Fibroblast of lung (primary cell): ENCODE measurements around the gene COL11A2. TPM values are rescaled to one million over a fixed set of nuclear protein-coding genes. Genes with fewer than 3 reads are reported as not detected.

ENCODE experiments used
- DNase-seq, 2 donors: peaks; one replicate each; pipeline versions ENCODE4 v3.0.0 to v3.0.0-alpha.2; 2010; ENCODE audit warnings: low read depth in 2 of 2
- H2AFZ ChIP-seq: 2 replicates; pipeline ENCODE4 v1.5.1; 2012; ENCODE audit warnings: low read length, control low read depth, inconsistent platforms
- H3K27ac ChIP-seq: 2 replicates; pipeline ENCODE4 v1.5.1; 2011; ENCODE audit warnings: low read length, control low read depth; ENCODE audit not compliant: insufficient read depth
- H3K27me3 ChIP-seq: 2 replicates; pipeline ENCODE4 v1.5.1; 2011; ENCODE audit warnings: mild to moderate bottlenecking, low read length; ENCODE audit not compliant: control insufficient read depth, insufficient read depth
- H3K36me3 ChIP-seq: 2 replicates; pipeline ENCODE4 v1.5.1; 2011; ENCODE audit warnings: low read length; ENCODE audit not compliant: control insufficient read depth, insufficient read depth
- H3K4me1 ChIP-seq: 2 replicates; pipeline ENCODE4 v1.5.1; 2011; ENCODE audit warnings: low read length; ENCODE audit not compliant: control insufficient read depth, insufficient read depth; ENCODE audit errors: extremely low read depth
- H3K4me2 ChIP-seq: 2 replicates; pipeline ENCODE4 v1.5.1; 2011; ENCODE audit warnings: low read length, control low read depth; ENCODE audit not compliant: insufficient read depth; ENCODE audit errors: extremely low read depth
- H3K4me3 ChIP-seq, 4 experiments: fragments of 200-600 bp in 1 of 4; sonication (generic) in 1 of 4; replicated peaks in 1 of 4; 2 replicates each; pipeline ENCODE4 v1.5.1; 2011 to 2016; ENCODE audit warnings: low read length in 4 of 4, low read depth in 3 of 4, mild to moderate bottlenecking in 3 of 4, control low read depth in 2 of 4, inconsistent platforms in 1 of 4, mixed read lengths in 1 of 4; ENCODE audit not compliant: insufficient read depth in 1 of 4; ENCODE audit errors: control extremely low read depth in 1 of 4
- H3K79me2 ChIP-seq: 2 replicates; pipeline ENCODE4 v1.5.1; 2012; ENCODE audit warnings: mild to moderate bottlenecking, low read length, inconsistent platforms; ENCODE audit not compliant: control insufficient read depth, insufficient read depth
- H3K9ac ChIP-seq: 2 replicates; pipeline ENCODE4 v1.5.1; 2011; ENCODE audit warnings: mild to moderate bottlenecking, low read length, control low read depth; ENCODE audit not compliant: insufficient read depth
- H3K9me3 ChIP-seq: 2 replicates; pipeline ENCODE4 v1.5.1; 2012; ENCODE audit warnings: low read depth, low read length; ENCODE audit not compliant: control insufficient read depth, insufficient read depth
- H4K20me1 ChIP-seq: 2 replicates; pipeline ENCODE4 v1.5.1; 2011; ENCODE audit warnings: low read length; ENCODE audit not compliant: control insufficient read depth, insufficient read depth; ENCODE audit errors: extremely low read depth
- EZH2 ChIP-seq: IDR thresholded peaks from 2 replicates; pipeline ENCODE4 v1.5.1; 2012; ENCODE audit warnings: low read length, control low read depth, mild to moderate bottlenecking; ENCODE audit errors: missing control alignments
- polyA plus RNA-seq, 2 donors: library from polyadenylated mRNA; depleted of rRNA in 1 of 2; stranded (reverse) in 1 of 2; unstranded in 1 of 2; fragments of >200 nt; gene quantifications; 2 replicates each; pipeline ENCODE4 v1.2.1, GENCODE V29; 2011 to 2012; ENCODE audit warnings: missing spikeins in 1 of 2
- total RNA-seq: library from RNA; depleted of rRNA; stranded (reverse); fragments of >200 nt; gene quantifications from 2 replicates; pipeline ENCODE4 v1.2.1, GENCODE V29; 2014
- TF ChIP-seq, protein P1 (sequence below), 2 donors: IDR thresholded peaks in 1 of 2; conservative IDR thresholded peaks in 1 of 2; 1 replicate in 1 of 2; 2 replicates in 1 of 2; pipeline ENCODE4 v1.5.1; 2011 to 2012; ENCODE audit warnings: low read length in 2 of 2, control low read depth in 1 of 2, inconsistent platforms in 1 of 2, low read depth in 1 of 2, mild to moderate bottlenecking in 1 of 2

COL11A2 gene
- total and polyA plus RNA-seq, 2 donors (not counting 1 experiment from before 2014, with no cell fraction given), result 0.17 TPM

DNA sequence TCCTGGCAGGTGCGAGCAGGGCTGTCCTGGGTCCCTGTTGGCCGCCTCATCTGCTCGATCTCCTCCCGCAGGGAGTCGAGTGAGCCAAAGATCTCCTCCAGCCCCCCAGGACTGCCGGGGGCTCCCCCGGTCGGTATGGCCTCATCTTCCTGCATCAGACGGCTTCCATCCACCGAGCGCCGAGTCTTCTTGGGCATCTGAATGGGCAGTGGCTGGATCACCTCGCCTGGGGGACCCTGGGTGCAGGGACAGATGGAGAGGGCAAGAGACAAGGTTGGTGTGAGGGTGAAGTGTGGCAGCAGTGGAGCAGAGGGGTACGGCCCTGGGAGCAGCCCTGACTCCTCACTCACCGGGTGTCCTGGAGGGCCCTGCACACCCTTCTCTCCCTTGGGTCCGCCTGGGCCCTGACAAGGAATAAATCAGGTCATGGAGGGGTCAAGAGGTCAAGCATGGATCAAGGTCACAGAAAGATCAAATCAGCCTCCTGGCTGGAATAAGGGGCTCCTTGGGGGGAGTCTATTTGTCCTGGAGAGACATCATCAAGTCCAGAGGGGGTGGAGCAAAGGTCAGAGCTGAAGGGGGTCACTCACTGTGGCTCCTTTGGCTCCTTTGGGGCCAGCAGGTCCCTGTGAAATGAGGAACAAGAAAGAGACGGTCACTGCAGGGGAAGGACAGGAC is 26.5 kb downstream of the COL11A2 start:
- H3K4me2 ChIP-seq, result no peak overlapping the region
- no peaks in the 10 kb centered on the region for H4K20me1 ChIP-seq
- H3K36me3 ChIP-seq, result no peaks in the 10 kb centered on the region
- no peak for TF ChIP-seq EZH2
- TF ChIP-seq, protein P1, sequence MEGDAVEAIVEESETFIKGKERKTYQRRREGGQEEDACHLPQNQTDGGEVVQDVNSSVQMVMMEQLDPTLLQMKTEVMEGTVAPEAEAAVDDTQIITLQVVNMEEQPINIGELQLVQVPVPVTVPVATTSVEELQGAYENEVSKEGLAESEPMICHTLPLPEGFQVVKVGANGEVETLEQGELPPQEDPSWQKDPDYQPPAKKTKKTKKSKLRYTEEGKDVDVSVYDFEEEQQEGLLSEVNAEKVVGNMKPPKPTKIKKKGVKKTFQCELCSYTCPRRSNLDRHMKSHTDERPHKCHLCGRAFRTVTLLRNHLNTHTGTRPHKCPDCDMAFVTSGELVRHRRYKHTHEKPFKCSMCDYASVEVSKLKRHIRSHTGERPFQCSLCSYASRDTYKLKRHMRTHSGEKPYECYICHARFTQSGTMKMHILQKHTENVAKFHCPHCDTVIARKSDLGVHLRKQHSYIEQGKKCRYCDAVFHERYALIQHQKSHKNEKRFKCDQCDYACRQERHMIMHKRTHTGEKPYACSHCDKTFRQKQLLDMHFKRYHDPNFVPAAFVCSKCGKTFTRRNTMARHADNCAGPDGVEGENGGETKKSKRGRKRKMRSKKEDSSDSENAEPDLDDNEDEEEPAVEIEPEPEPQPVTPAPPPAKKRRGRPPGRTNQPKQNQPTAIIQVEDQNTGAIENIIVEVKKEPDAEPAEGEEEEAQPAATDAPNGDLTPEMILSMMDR (conservative IDR thresholded peaks at IDR 0.05 in 1 of 2, IDR thresholded peaks at IDR 0.05 in 1 of 2; ENCODE audit: low read depth in 1 of 2, low read length in 2 of 2), result no peak
- no peaks in the 10 kb centered on the region for H3K79me2 ChIP-seq
- H3K4me1 ChIP-seq, result peaks cover 5% of the 10 kb centered on the region
- H3K27ac ChIP-seq, result no peak overlapping the region
- H3K9me3 ChIP-seq, result no peaks in the 10 kb centered on the region
- DNase-seq, result no peak
- no peaks in the 10 kb centered on the region for H3K27me3 ChIP-seq
- no peak overlapping the region for H3K4me3 ChIP-seq
- H2AFZ ChIP-seq, result no peak overlapping the region
- H3K9ac ChIP-seq, result no peak overlapping the region

DNA sequence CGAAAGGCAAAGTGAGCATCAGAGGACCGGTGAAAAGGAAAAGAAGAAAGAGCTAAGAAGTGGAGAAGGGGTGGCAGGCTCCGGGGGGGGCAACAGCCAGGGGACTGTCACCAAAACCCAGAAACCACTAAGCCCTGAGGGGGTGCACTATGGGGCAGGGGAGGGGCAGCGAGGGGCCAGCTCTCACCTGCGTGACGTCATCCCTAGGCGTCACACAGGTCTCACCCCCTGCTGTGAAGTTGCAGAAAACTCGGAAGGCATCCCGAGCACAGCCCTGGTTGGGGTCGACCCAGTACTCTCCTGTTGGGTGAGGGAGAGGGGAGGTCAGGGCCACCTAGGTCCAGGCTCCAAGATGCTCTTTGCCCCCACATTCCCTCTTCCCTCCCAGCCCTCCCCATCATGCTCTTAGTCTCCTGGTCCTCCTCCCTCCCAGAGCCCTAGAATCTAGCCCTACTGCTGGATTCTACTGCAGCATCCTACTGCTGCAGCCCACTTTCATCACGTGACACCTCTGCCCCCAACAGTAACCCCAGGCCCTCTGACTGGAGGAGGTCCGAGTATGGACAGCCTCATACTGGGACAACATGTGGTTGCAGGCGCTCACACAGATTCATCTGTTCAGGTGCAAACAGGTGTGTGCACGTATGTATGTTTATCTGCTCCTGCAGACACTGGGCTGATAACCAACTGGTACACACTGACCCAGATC is 27.4 kb downstream of the COL11A2 start:
- H3K9me3 ChIP-seq, result no peaks in the 10 kb centered on the region
- no peak overlapping the region for H3K27ac ChIP-seq
- no peaks in the 10 kb centered on the region for H3K27me3 ChIP-seq
- H3K4me1 ChIP-seq, result peaks cover 5% of the 10 kb centered on the region
- H3K9ac ChIP-seq, result no peak overlapping the region
- no peaks in the 10 kb centered on the region for H3K79me2 ChIP-seq
- TF ChIP-seq, protein P1 (conservative IDR thresholded peaks at IDR 0.05 in 1 of 2, IDR thresholded peaks at IDR 0.05 in 1 of 2; ENCODE audit: low read depth in 1 of 2, low read length in 2 of 2), result no peak
- no peak for TF ChIP-seq EZH2
- no peak overlapping the region for H3K4me3 ChIP-seq
- H3K36me3 ChIP-seq, result no peaks in the 10 kb centered on the region
- DNase-seq, result no peak
- H4K20me1 ChIP-seq, result no peaks in the 10 kb centered on the region
- H3K4me2 ChIP-seq, result no peak overlapping the region
- H2AFZ ChIP-seq, result no peak overlapping the region

DNA sequence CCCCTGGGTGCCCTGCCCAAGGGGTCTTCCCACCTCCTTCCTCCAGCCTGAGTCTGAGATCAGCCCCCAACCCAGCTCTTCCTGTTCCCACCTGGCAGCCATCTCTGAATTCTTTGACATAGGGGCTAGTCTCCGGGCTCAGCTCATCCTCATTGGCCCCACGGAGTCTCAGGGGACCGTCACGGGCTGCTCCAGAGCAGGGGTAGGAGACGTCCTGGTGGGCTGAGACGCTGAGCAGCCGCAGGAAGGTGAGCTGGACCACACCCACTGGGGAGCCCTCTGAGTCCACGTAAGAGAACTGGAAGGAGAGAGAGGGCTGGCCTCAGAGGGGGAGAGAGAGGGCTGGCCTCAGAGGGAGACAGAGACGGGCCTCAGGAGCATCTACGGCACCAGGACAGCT is 28.1 kb downstream of the COL11A2 start:
- no peaks in the 10 kb centered on the region for H3K79me2 ChIP-seq
- no peak for DNase-seq
- no peaks in the 10 kb centered on the region for H3K36me3 ChIP-seq
- no peak overlapping the region for H3K27ac ChIP-seq
- no peak overlapping the region for H3K4me3 ChIP-seq
- H3K4me2 ChIP-seq, result no peak overlapping the region
- H3K27me3 ChIP-seq, result no peaks in the 10 kb centered on the region
- TF ChIP-seq, protein P1 (conservative IDR thresholded peaks at IDR 0.05 in 1 of 2, IDR thresholded peaks at IDR 0.05 in 1 of 2; ENCODE audit: low read depth in 1 of 2, low read length in 2 of 2), result no peak
- TF ChIP-seq EZH2, result no peak
- no peaks in the 10 kb centered on the region for H4K20me1 ChIP-seq
- H2AFZ ChIP-seq, result no peak overlapping the region
- peaks cover 5% of the 10 kb centered on the region for H3K4me1 ChIP-seq
- H3K9me3 ChIP-seq, result no peaks in the 10 kb centered on the region
- H3K9ac ChIP-seq, result no peak overlapping the region
